Astrocyte (in vitro differentiated cells and primary cell): ENCODE measurements around the gene TMEM238. TPM values are rescaled to one million over a fixed set of nuclear protein-coding genes. Genes with fewer than 3 reads are reported as not detected.

Source experiments
- DNase-seq: peaks from one replicate; pipeline ENCODE4 v3.0.0-alpha.2; 2010; ENCODE audit warnings: low read depth
- FAIRE-seq: peaks from 2 replicates; lab custom pipeline; 2011; peaks lifted over from hg19 to GRCh38; lab: Jason Lieb, UNC
- H2AFZ ChIP-seq: 2 replicates; pipeline ENCODE4 v1.6.0; 2012; ENCODE audit warnings: low read depth, low read length, inconsistent platforms
- H3K27ac ChIP-seq: 2 replicates; pipeline ENCODE4 v1.5.1; 2011; ENCODE audit warnings: low read depth, low read length, inconsistent platforms
- H3K27me3 ChIP-seq: 2 replicates; pipeline ENCODE4 v1.6.0; 2011; ENCODE audit warnings: low read length, inconsistent platforms; ENCODE audit not compliant: insufficient read depth
- H3K36me3 ChIP-seq: 2 replicates; pipeline ENCODE4 v1.5.1; 2011; ENCODE audit warnings: low read length, inconsistent platforms; ENCODE audit not compliant: insufficient read depth
- H3K4me1 ChIP-seq: 2 replicates; pipeline ENCODE4 v1.5.1; 2011; ENCODE audit warnings: low read length, inconsistent platforms; ENCODE audit not compliant: insufficient read depth
- H3K4me2 ChIP-seq: 2 replicates; pipeline ENCODE4 v1.6.0; 2012; ENCODE audit warnings: low read length, inconsistent platforms
- H3K4me3 ChIP-seq: 2 replicates; pipeline ENCODE4 v1.5.1; 2011; ENCODE audit warnings: low read depth, mild to moderate bottlenecking, low read length, inconsistent platforms; ENCODE audit not compliant: insufficient read depth
- H3K79me2 ChIP-seq: 2 replicates; pipeline ENCODE4 v1.6.0; 2012; ENCODE audit warnings: mild to moderate bottlenecking, low read length, inconsistent platforms; ENCODE audit not compliant: insufficient read depth
- H3K9ac ChIP-seq: 2 replicates; pipeline ENCODE4 v1.6.0; 2012; ENCODE audit warnings: mild to moderate bottlenecking, low read length, inconsistent platforms
- H3K9me3 ChIP-seq: 2 replicates; pipeline ENCODE4 v1.5.1; 2012; ENCODE audit warnings: low read depth, mild to moderate bottlenecking, low read length, inconsistent platforms; ENCODE audit not compliant: insufficient read depth
- H4K20me1 ChIP-seq: 2 replicates; pipeline ENCODE4 v1.6.0; 2012; ENCODE audit warnings: low read length, inconsistent platforms; ENCODE audit not compliant: insufficient read depth
- H3K27ac Mint-ChIP-seq: one replicate; pipeline ENCODE4 v1.8.0; 2021; ENCODE audit warnings: mild to moderate bottlenecking, mixed read lengths; ENCODE audit not compliant: unreplicated experiment
- H3K27me3 Mint-ChIP-seq: one replicate; pipeline ENCODE4 v1.8.0; 2021; ENCODE audit warnings: low read depth, mixed read lengths; ENCODE audit not compliant: unreplicated experiment
- H3K36me3 Mint-ChIP-seq: one replicate; pipeline ENCODE4 v1.8.0; 2021; ENCODE audit warnings: low read depth, mixed read lengths; ENCODE audit not compliant: unreplicated experiment
- H3K4me1 Mint-ChIP-seq: one replicate; pipeline ENCODE4 v1.8.0; 2021; ENCODE audit warnings: low read depth, mixed read lengths; ENCODE audit not compliant: unreplicated experiment
- H3K4me3 Mint-ChIP-seq: one replicate; pipeline ENCODE4 v1.8.0; 2021; ENCODE audit warnings: mild to moderate bottlenecking, moderate library complexity, mixed read lengths; ENCODE audit not compliant: unreplicated experiment
- H3K9me3 Mint-ChIP-seq: one replicate; pipeline ENCODE4 v1.8.0; 2021; ENCODE audit warnings: mild to moderate bottlenecking, mixed read lengths; ENCODE audit not compliant: unreplicated experiment
- CTCF ChIP-seq: IDR thresholded peaks from 2 replicates; pipeline ENCODE4 v1.5.1; 2011; ENCODE audit warnings: low read depth, mild to moderate bottlenecking, inconsistent platforms, low read length, moderate library complexity; ENCODE audit not compliant: insufficient read depth
- EZH2 ChIP-seq: IDR thresholded peaks from 2 replicates; pipeline ENCODE4 v1.6.1; 2012; ENCODE audit warnings: mild to moderate bottlenecking, low read length, inconsistent platforms; ENCODE audit not compliant: insufficient read depth
- total RNA-seq: library from RNA; stranded (reverse); gene quantifications from 2 replicates; pipeline ENCODE4 v1.2.1, GENCODE V29; 2021

The TMEM238 gene
- total RNA-seq, 1 donor from 2014 or later, result 2.1 TPM

DNA sequence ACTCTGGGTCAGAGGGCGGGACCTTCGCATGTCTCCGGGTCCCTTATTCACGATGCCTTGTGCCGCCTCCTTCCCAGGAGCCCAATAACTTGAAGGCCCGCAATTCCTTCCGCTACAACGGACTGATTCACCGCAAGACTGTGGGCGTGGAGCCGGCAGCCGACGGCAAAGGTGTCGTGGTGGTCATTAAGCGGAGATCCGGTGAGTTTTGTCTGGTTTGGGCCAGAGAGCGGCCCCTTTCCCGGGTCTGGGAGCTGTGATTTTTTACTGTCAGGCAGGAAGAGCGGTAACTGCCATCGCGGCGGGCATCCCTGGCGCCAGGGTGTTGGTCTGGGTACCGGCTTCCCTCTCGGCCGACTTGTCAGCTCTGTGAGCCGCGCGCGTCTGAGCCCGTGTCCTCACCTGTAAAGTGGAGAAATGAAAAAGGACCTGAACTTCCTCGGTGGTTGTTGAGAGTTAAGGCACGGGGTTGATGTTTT, 2.4 kb upstream of the TMEM238 start:
- H3K27ac ChIP-seq, result peak overlapping the region; percentile 93
- no peaks in the 10 kb centered on the region for H3K27me3 ChIP-seq
- H3K4me1 ChIP-seq, result peaks cover 52% of the 10 kb centered on the region
- H3K4me3 Mint-ChIP-seq, result peak overlapping the region; percentile 100
- peak overlapping the region; percentile 95 for H3K4me3 ChIP-seq
- H3K79me2 ChIP-seq, result peaks cover 50% of the 10 kb centered on the region
- H3K36me3 Mint-ChIP-seq, result peaks cover 28% of the 10 kb centered on the region
- H3K4me1 Mint-ChIP-seq, result peaks cover 33% of the 10 kb centered on the region
- DNase-seq, result no peak
- H3K9ac ChIP-seq, result peak overlapping the region; percentile 98
- H3K9me3 Mint-ChIP-seq, result peaks cover 2% of the 10 kb centered on the region
- peaks cover 57% of the 10 kb centered on the region for H4K20me1 ChIP-seq
- no peaks in the 10 kb centered on the region for H3K27me3 Mint-ChIP-seq
- no peak overlapping the region for H2AFZ ChIP-seq
- no peaks in the 10 kb centered on the region for H3K9me3 ChIP-seq
- H3K27ac Mint-ChIP-seq, result peak overlapping the region; percentile 98
- H3K4me2 ChIP-seq, result peak overlapping the region; percentile 97
- TF ChIP-seq CTCF (no peak), EZH2 (no peak)
- peaks cover 30% of the 10 kb centered on the region for H3K36me3 ChIP-seq
- FAIRE-seq, result no peak

DNA sequence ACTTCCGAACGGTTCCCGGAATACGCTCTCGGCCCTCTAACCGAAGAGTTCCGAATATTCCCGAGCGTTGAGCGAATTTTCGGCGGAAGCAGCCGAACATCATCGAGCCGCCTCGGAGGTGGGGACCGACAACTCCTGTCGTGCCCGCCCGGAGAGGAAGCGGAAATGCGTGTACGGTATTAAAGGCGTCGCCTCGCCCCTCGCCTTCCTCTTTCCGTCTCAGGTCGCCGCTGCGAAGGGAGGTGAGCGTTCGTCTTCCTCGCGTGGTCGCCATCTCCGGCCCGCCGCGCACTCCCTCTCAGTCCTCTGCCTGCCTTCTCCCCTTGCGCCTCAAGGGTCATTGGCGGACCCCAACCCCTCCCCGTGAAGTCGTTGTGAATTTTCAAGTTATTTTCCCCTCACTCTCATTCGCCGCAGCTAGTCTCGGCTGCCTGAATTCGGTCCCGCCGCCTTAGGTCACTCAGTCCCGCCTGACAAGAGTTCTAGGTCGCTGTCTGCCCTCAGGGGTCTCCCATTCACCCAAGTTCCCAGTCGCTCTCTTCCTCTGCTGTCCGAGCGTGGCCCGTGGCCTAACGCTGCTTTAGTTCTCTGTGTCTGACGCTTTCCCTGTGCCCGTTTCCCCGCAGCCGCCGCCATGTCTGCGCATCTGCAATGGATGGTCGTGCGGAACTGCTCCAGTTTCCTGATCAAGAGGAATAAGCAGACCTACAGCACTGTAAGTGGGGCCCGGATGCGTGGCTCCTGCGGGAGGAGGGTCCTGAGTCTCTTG, 1.8 kb upstream of the TMEM238 start, which contains the start of gene RPL28:
TSS of gene RPL28 (plus strand) at position 209 of the 769 bp plus-strand sequence. CDS start at position 635, 426 bp downstream.
- Histone ChIP-seq H2AFZ (peak within 1 kb of the TSS; percentile 93), H3K9me3 (no peaks in the 10 kb centered on the region), H3K27me3 (no peaks in the 10 kb centered on the region), H3K36me3 (peaks cover 30% of the 10 kb centered on the region), H3K4me2 (peak within 1 kb of the TSS; percentile 97), H3K9ac (peak within 1 kb of the TSS; percentile 98), H3K79me2 (peaks cover 50% of the 10 kb centered on the region), H3K4me3 (peak within 1 kb of the TSS; percentile 95), H4K20me1 (peaks cover 51% of the 10 kb centered on the region), H3K27ac (peak within 1 kb of the TSS; percentile 93), H3K4me1 (peaks cover 52% of the 10 kb centered on the region)
- FAIRE-seq, result no peak
- TF ChIP-seq CTCF (no peak), EZH2 (no peak)
- Mint-ChIP-seq H3K4me1 (peaks cover 32% of the 10 kb centered on the region), H3K4me3 (peak within 1 kb of the TSS; percentile 100), H3K9me3 (peaks cover 2% of the 10 kb centered on the region), H3K36me3 (peaks cover 27% of the 10 kb centered on the region), H3K27ac (peak within 1 kb of the TSS; percentile 98), H3K27me3 (no peaks in the 10 kb centered on the region)
- DNase-seq, result peak; percentile 88
